IMR-90 (cell line): ENCODE measurements around the gene OR2AG2. TPM values are rescaled to one million over a fixed set of nuclear protein-coding genes. Genes with fewer than 3 reads are reported as not detected.
A peak's percentile ranks its signal among the peaks of the same experiment; 100 is the strongest.

ENCODE experiments used
- ATAC-seq: fragments of 200-7000 bp; cut with Tn5 transposase; 2 replicates; pipeline ENCODE4 v1.9.1; 2020; ENCODE audit warnings: low read depth, mild to moderate bottlenecking, moderate library complexity
- BruUV-seq: library from RNA; stranded (reverse); fragments of 400-500 nt; replicated peaks from 2 replicates; lab custom pipeline; 2021; lab: Mats Ljungman, UMichigan
- CTCF ChIA-PET: fragments of 300-600 bp; formaldehyde crosslinking; extraction: SDS; loops from one replicate; lab custom pipeline; 2021; ENCODE audit warnings: antibody characterized with exemption; lab: Yijun Ruan, JAX
- POLR2A ChIA-PET: fragments of 300-600 bp; sonication (Branson Sonifier 250); formaldehyde crosslinking; loops from one replicate; lab custom pipeline; 2022; ENCODE audit warnings: antibody characterized with exemption; ENCODE audit not compliant: unreplicated experiment; lab: Charles Lee
- DNase-seq: peaks from one replicate; pipeline ENCODE4 v3.0.0; 2013
- H2AFZ ChIP-seq: replicated peaks from 2 replicates; pipeline ENCODE3; 2013; ENCODE audit warnings: low read length, mild to moderate bottlenecking; ENCODE audit not compliant: poor library complexity
- H2AK5ac ChIP-seq: 2 replicates; pipeline ENCODE4 v1.6.1; 2013; ENCODE audit warnings: low read depth, low read length, inconsistent platforms
- H2AK9ac ChIP-seq: replicated peaks from 2 replicates; pipeline ENCODE3; 2013; ENCODE audit warnings: mild to moderate bottlenecking, low read depth, low read length, moderate library complexity; ENCODE audit not compliant: poor library complexity
- H2BK120ac ChIP-seq: 2 replicates; pipeline ENCODE4 v1.6.1; 2013; ENCODE audit warnings: low read depth, low read length, inconsistent platforms
- H2BK15ac ChIP-seq: 3 replicates; pipeline ENCODE4 v1.6.1; 2013; ENCODE audit warnings: low read depth, low read length, inconsistent platforms
- H2BK20ac ChIP-seq: 2 replicates; pipeline ENCODE4 v1.6.1; 2013; ENCODE audit warnings: low read depth, mild to moderate bottlenecking, inconsistent platforms, low read length, moderate library complexity
- H2BK5ac ChIP-seq: 2 replicates; pipeline ENCODE4 v1.6.1; 2013; ENCODE audit warnings: mild to moderate bottlenecking, low read depth, low read length, inconsistent platforms; ENCODE audit not compliant: poor library complexity, severe bottlenecking
- H3K14ac ChIP-seq: replicated peaks from 2 replicates; pipeline ENCODE4 v1.6.1; 2013; ENCODE audit warnings: low read depth, low read length, inconsistent platforms
- H3K18ac ChIP-seq: 2 replicates; pipeline ENCODE4 v1.6.1; 2013; ENCODE audit warnings: low read depth, low read length, control low read depth
- H3K23ac ChIP-seq: 2 replicates; pipeline ENCODE4 v1.6.1; 2013; ENCODE audit warnings: low read depth, low read length, inconsistent platforms
- H3K27ac ChIP-seq: 2 replicates; pipeline ENCODE4 v1.5.1; 2013; ENCODE audit warnings: mild to moderate bottlenecking, control low read depth, low read length; ENCODE audit not compliant: insufficient read depth
- H3K27me3 ChIP-seq: 2 replicates; pipeline ENCODE4 v1.6.1; 2013; ENCODE audit warnings: low read length; ENCODE audit not compliant: control insufficient read depth, insufficient read depth
- H3K36me3 ChIP-seq: 2 replicates; pipeline ENCODE4 v1.6.1; 2013; ENCODE audit warnings: low read length, mixed read lengths; ENCODE audit not compliant: control insufficient read depth, insufficient read depth
- H3K4ac ChIP-seq: 2 replicates; pipeline ENCODE4 v1.6.1; 2013; ENCODE audit warnings: low read depth, low read length, inconsistent platforms
- H3K4me1 ChIP-seq: 2 replicates; pipeline ENCODE4 v1.6.1; 2013; ENCODE audit warnings: low read length, mixed read lengths; ENCODE audit not compliant: control insufficient read depth, insufficient read depth
- H3K4me2 ChIP-seq: 2 replicates; pipeline ENCODE4 v1.6.1; 2013; ENCODE audit warnings: low read depth, mild to moderate bottlenecking, control low read depth, low read length, moderate library complexity
- H3K4me3 ChIP-seq: 2 replicates; pipeline ENCODE4 v1.5.1; 2013; ENCODE audit warnings: low read depth, mild to moderate bottlenecking, control low read depth, low read length, moderate library complexity; ENCODE audit not compliant: insufficient read depth
- H3K56ac ChIP-seq: 2 replicates; pipeline ENCODE4 v1.6.1; 2013; ENCODE audit warnings: low read length, inconsistent platforms; ENCODE audit not compliant: insufficient read depth; ENCODE audit errors: extremely low read depth
- H3K79me1 ChIP-seq, 2 experiments: 2 replicates each; pipeline ENCODE4 v1.6.1; 2013; ENCODE audit warnings: low read length in 2 of 2, inconsistent platforms in 1 of 2, low read depth in 1 of 2
- H3K9ac ChIP-seq: 2 replicates; pipeline ENCODE4 v1.6.1; 2013; ENCODE audit warnings: low read depth, low read length, control low read depth
- H3K9me1 ChIP-seq: 2 replicates; pipeline ENCODE4 v1.6.1; 2013; ENCODE audit warnings: low read length, inconsistent platforms; ENCODE audit not compliant: insufficient read depth
- H3K9me3 ChIP-seq: 2 replicates; pipeline ENCODE4 v1.6.1; 2013; ENCODE audit warnings: low read length; ENCODE audit not compliant: control insufficient read depth, insufficient read depth
- H4K20me1 ChIP-seq: 2 replicates; pipeline ENCODE4 v1.6.1; 2013; ENCODE audit warnings: low read length, inconsistent platforms; ENCODE audit not compliant: insufficient read depth
- H4K5ac ChIP-seq: 2 replicates; pipeline ENCODE4 v1.6.1; 2013; ENCODE audit warnings: mild to moderate bottlenecking, low read depth, low read length, control low read depth
- H4K8ac ChIP-seq, 2 experiments: 2 replicates each; pipeline ENCODE4 v1.6.1; 2013; ENCODE audit warnings: low read depth in 2 of 2, low read length in 2 of 2, control low read depth in 1 of 2, inconsistent platforms in 1 of 2
- H4K91ac ChIP-seq: 2 replicates; pipeline ENCODE4 v1.6.1; 2013; ENCODE audit warnings: low read depth, low read length, inconsistent platforms; ENCODE audit not compliant: insufficient read depth
- ELK1 ChIP-seq: fragments of 150-350 bp; IDR thresholded peaks from 2 replicates; pipeline ENCODE4 v1.6.1; 2016; ENCODE audit warnings: low read depth, mild to moderate bottlenecking, low read length, moderate library complexity, borderline replicate concordance
- POLR2A ChIP-seq: IDR thresholded peaks from 2 replicates; pipeline ENCODE4 v1.6.1; 2012; ENCODE audit warnings: mild to moderate bottlenecking, low read depth, low read length
- SMC3 ChIP-seq: fragments of 150-350 bp; IDR thresholded peaks from 2 replicates; pipeline ENCODE4 v1.6.1; 2016; ENCODE audit warnings: low read depth, mild to moderate bottlenecking, antibody characterized with exemption, low read length, moderate library complexity
- USF2 ChIP-seq: fragments of 150-350 bp; IDR thresholded peaks from 2 replicates; pipeline ENCODE4 v1.6.1; 2017; ENCODE audit warnings: mild to moderate bottlenecking, antibody characterized with exemption, low read length, low read depth
- WGBS, 2 experiments: methylation state at CpG; one replicate each; pipeline versions ENCODE4 v1.1.5 to v1.1.7; 2013; ENCODE audit warnings: missing lambda C conversion rate in 2 of 2; ENCODE audit not compliant: insufficient read length in 1 of 2; ENCODE audit errors: extremely low coverage in 2 of 2; 5-methylcytosine and 5-hydroxymethylcytosine counted together
- dilution Hi-C: fragments of 300-500 bp; cut with HindIII; formaldehyde crosslinking; loops from one replicate; pipeline ENCODE4 v1.14.3; 2018; ENCODE audit warnings: low sequenced_read_pairs; ENCODE audit not compliant: unreplicated experiment
- in situ Hi-C: fragments of 300-500 bp; cut with MboI; formaldehyde crosslinking; loops from 3 replicates; pipeline ENCODE4 v1.14.3; 2019; ENCODE audit warnings: low sequenced_read_pairs, inconsistent platforms, mixed read lengths
- intact Hi-C: fragments of 100-400 bp; cut with micrococcal nuclease; formaldehyde crosslinking; loops from 2 replicates; pipeline ENCODE4 v1.10.0; 2022
- polyA plus RNA-seq, 3 experiments: library from polyadenylated mRNA; depleted of rRNA; stranded (reverse); fragments of >200 nt; gene quantifications; 2 replicates each; pipeline ENCODE4 v1.2.3, GENCODE V29; 2012; ENCODE audit warnings: low replicate concordance in 1 of 3
- total RNA-seq: library from RNA; depleted of rRNA; stranded (reverse); fragments of >200 nt; gene quantifications from 2 replicates; pipeline ENCODE4 v1.2.3, GENCODE V29; 2012

OR2AG2 gene
- total and polyA plus RNA-seq, 2 of the 4 experiments (the other 2 are of a cell fraction), result 0.22 to 0.54 TPM

GRCh38 chr11:6746086-6746618 lies 25.6 kb downstream of the OR2AG2 start:
- no peak for TF ChIP-seq POLR2A
- no peak for TF ChIP-seq USF2
- TF ChIP-seq SMC3, result no peak
- TF ChIP-seq ELK1, result no peak
- no peak overlapping the region for H3K27ac ChIP-seq
- dilution Hi-C loops, result no loop called here
- no peak for ATAC-seq
- no peaks in the 10 kb centered on the region for H3K9me3 ChIP-seq
- no peak overlapping the region for H3K14ac ChIP-seq
- WGBS, 2 experiments, result 60% methylated on average over 1 of the region's 5 CpGs; no CpG with 5 or more reads in 1 of the 2 experiments
- no peak for DNase-seq
- no TSS peak for BruUV-seq
- H3K4me3 ChIP-seq, result no peak overlapping the region
- no peaks in the 10 kb centered on the region for H3K4me1 ChIP-seq
- no peak overlapping the region for H3K56ac ChIP-seq
- no peak overlapping the region for H3K9ac ChIP-seq
- peaks cover 2% of the 10 kb centered on the region; the same call in 1 of the 2 replicates for H3K27me3 ChIP-seq
- H2BK15ac ChIP-seq, result no peak overlapping the region
- ChIA-PET POLR2A (no interaction called here), CTCF (interaction anchor here (0.9 to 2.5 kb wide), 3 partner anchors 8 to 11 kb away, joined by 3 to 17 read pairs (median 9); no protein-coding TSS in a partner anchor)
- no peak overlapping the region for H2AK5ac ChIP-seq
- H3K18ac ChIP-seq, result no peak overlapping the region
- no peak overlapping the region for H2BK20ac ChIP-seq
- no peak overlapping the region for H3K4ac ChIP-seq
- no peak overlapping the region for H3K4me2 ChIP-seq
- H4K20me1 ChIP-seq, result no peaks in the 10 kb centered on the region
- H2BK120ac ChIP-seq, result no peak overlapping the region
- no peaks in the 10 kb centered on the region for H3K9me1 ChIP-seq
- no peak overlapping the region for H4K91ac ChIP-seq
- H4K8ac ChIP-seq, result no peak overlapping the region
- H2BK5ac ChIP-seq, result no peak overlapping the region
- H3K79me1 ChIP-seq, result no peaks in the 10 kb centered on the region
- peak overlapping the region; percentile 64 for H2AFZ ChIP-seq
- in situ Hi-C loops, result no loop called here
- no peaks in the 10 kb centered on the region for H3K36me3 ChIP-seq
- H3K23ac ChIP-seq, result no peak overlapping the region
- H4K5ac ChIP-seq, result no peak overlapping the region
- intact Hi-C loops, result no loop called here
- no peak overlapping the region for H2AK9ac ChIP-seq
